Fibroblast of pulmonary artery (primary cell): ENCODE data around the gene CLEC18B.

Experiments used
- DNase-seq: peaks from one replicate; pipeline ENCODE4 v3.0.0-alpha.2; 2010; ENCODE audit warnings: low read depth
- H3K4me3 ChIP-seq: replicated peaks from 2 replicates; pipeline ENCODE4 v1.5.1; 2011; ENCODE audit warnings: low read depth, mild to moderate bottlenecking, control low read depth, low read length, moderate library complexity
- TF ChIP-seq, protein P1 (sequence below): IDR thresholded peaks from 2 replicates; pipeline ENCODE4 v1.5.1; 2011; ENCODE audit warnings: mild to moderate bottlenecking, control low read depth, low read length, inconsistent platforms; ENCODE audit errors: missing control alignments

Gene CLEC18B

DNA sequence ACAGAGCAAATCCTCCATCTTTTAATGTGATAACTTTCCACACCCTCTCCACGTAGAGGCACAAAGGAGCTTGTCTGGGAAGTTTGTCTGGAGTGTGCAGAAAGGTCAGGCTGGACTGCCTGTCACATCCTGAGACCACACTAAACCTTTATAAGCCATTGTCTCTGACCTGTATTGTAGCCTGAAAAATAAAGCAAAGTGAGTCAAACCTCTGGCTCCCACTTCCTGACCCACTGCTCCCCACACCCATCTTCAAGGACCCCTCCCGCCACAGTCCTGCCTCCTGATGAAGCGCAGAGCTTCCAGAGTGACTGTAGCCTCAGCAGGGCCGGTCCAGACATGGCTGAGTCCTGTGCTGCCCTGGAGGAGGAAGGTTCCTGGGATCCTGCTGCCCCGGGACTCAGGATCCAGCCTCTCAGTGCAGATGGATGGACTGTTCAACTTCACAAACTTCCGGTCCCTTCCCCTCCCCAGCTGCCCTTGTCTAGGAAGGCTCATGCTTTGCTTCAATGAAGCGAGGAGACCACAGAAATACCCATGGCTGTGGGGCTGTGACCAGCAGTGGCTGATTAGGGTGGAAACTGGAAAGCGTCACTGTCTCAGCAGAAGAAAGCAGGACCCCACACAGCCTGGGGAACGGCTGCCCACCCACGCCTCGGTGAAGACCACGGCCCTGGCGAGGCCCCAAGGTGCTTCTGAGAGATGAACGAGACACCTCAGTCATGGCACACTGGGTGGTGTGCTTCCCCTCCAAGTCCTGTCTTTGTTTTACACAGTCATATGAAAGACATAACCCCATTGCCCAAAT, 30.9 kb upstream of the CLEC18B start:
- peak; percentile 11 for DNase-seq
- H3K4me3 ChIP-seq = no peak overlapping the region
- TF ChIP-seq, protein P1, sequence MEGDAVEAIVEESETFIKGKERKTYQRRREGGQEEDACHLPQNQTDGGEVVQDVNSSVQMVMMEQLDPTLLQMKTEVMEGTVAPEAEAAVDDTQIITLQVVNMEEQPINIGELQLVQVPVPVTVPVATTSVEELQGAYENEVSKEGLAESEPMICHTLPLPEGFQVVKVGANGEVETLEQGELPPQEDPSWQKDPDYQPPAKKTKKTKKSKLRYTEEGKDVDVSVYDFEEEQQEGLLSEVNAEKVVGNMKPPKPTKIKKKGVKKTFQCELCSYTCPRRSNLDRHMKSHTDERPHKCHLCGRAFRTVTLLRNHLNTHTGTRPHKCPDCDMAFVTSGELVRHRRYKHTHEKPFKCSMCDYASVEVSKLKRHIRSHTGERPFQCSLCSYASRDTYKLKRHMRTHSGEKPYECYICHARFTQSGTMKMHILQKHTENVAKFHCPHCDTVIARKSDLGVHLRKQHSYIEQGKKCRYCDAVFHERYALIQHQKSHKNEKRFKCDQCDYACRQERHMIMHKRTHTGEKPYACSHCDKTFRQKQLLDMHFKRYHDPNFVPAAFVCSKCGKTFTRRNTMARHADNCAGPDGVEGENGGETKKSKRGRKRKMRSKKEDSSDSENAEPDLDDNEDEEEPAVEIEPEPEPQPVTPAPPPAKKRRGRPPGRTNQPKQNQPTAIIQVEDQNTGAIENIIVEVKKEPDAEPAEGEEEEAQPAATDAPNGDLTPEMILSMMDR = no peak

DNA sequence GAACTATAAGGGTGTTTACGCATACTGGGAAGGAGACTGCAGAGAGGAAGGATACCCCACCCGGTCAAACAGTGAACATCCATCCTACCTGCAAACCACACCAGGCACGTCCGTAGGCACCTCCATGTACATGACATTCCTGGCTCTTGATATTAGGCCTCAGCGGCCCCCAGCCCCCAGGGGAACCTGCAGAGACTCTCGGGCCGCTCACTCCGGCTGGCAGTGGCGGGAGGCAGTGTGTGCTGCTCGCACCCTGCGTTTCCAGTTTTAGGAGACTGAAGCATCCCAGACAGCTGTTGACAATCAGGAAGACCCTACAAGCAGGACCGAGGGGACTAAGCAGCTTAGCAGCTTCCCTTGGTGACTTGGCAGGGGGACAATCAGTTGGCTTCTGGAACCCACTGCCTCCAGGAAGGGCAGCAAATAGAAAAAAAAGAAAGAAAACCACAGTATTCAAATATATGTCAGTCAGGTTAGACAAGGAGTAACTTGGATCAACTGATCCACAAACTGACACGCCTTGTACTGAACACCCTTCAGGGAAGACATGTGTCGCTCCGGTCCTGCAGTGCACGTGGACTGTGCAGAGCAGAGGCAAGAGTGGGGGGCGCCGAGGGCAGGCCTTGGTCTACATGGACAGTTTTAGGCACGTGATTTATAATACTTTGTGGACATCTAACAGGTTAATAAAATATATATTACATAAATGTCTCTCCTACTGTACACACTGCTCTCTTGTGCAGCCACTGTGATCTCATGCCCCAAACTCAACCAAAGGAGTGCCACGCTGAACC, 29.9 kb upstream of the CLEC18B start:
- no peak for DNase-seq
- TF ChIP-seq, protein P1 = no peak
- H3K4me3 ChIP-seq = no peak overlapping the region

DNA sequence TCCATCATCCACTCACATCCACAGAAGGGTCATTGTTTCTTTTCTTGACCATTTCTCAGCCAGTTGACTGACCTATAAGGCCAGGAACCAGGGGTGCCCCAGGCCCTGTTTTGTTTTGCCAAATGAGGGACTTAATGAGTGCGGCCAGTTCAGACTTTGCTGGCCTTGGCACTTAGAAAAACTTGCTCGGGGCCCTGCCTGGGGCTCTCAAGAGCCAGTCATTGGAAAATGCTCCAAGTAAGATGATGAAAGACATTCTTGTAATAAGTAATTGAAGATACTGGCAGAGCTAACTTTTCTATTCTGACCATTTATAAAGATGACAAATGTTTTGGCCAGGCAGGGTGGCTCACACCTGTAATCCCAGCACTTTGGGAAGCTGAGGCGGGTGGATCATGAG, 29.0 kb upstream of the CLEC18B start:
- DNase-seq = no peak
- H3K4me3 ChIP-seq = no peak overlapping the region
- TF ChIP-seq, protein P1 = no peak

DNA sequence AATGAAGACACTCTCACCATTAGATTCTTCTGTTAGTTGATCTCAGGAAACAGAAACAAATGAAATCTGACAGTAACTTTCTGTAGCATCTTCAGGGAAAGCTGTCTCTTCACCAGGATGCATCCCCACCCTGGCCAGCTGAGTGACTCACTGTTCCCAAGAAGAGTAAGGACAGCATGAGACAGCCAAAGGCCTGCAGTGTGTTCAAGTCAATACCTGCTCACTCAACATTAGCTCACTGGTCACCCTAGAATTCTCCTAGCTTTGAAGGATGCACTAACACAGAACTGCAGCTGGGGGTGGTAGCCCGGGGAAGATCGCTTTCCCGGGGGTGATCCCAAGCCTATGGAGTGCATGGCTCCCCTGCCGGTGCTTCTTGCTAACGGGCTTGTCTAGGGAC, 28.2 kb upstream of the CLEC18B start:
- DNase-seq = no peak
- TF ChIP-seq, protein P1 = peak; percentile 8
- H3K4me3 ChIP-seq = no peak overlapping the region

DNA sequence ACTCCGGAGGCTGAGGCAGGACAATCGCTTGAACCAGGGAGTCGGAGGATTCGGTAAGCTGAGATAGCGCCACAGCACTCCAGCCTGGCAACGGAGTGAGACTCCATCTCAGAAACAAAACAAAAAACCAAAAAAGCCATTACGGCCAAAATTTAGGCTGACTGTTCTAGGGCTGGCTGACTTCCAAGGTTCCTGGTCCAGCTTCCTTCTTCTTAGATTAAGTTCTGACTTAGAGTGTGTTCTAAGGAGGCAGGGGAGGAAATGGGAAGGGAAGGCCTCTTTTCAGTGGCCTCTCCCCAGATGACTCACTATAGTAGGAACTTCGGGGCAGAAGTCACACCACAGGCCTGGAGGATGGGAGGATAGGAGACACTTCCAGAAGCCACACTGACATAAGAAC, 27.7 kb upstream of the CLEC18B start:
- no peak overlapping the region for H3K4me3 ChIP-seq
- DNase-seq = peak; percentile 97
- TF ChIP-seq, protein P1 = no peak

DNA sequence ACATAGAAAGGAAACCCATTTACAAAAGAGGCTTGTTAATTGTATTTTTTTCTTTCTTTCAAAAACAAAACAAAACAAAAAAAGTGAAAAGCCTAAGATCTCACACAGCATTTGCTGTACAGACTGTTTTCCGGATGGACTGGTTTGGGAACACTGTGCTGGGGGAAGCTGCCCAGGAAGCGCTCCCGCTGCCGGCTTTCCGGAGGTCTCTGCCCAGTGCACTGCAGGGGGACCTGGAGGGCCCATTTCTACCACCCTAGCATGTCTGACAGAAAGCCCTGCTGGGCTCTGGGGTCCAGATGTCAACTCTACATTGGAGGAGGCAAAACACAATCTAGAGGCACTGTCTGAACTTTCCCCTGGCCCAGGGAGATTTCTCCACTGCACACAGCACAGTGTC, 26.3 kb upstream of the CLEC18B start:
- TF ChIP-seq, protein P1 = no peak
- H3K4me3 ChIP-seq = no peak overlapping the region
- no peak for DNase-seq
